Right lobe of liver (tissue), 4 donors: ENCODE results near the gene SERPINB1.

Experiments used
- POLR2A ChIP-seq: fragments of 450-650 bp; IDR thresholded peaks from one replicate; pipeline ENCODE4 v1.6.1; 2017; ENCODE audit warnings: antibody characterized with exemption, mild to moderate bottlenecking
- TF ChIP-seq, protein P1 (sequence below), 4 donors: fragments of 200-600 bp in 3 of 4; fragments of 450-650 bp in 1 of 4; IDR thresholded peaks; one replicate each; pipeline versions ENCODE4 v1.5.1 to v1.8.0; 2016 to 2022; ENCODE audit warnings: antibody characterized with exemption in 4 of 4, mild to moderate bottlenecking in 2 of 4
- donor health status: DM: no; HTN: no; CAD: no.
- donor health status: DM: no; HTN: no; CAD: no.
- donor health status: DM: no; HTN: yes; CAD: no.

GRCh38 chr6:2885967-2886735, 44.5 kb upstream of the SERPINB1 start:
- TF ChIP-seq, protein P1, sequence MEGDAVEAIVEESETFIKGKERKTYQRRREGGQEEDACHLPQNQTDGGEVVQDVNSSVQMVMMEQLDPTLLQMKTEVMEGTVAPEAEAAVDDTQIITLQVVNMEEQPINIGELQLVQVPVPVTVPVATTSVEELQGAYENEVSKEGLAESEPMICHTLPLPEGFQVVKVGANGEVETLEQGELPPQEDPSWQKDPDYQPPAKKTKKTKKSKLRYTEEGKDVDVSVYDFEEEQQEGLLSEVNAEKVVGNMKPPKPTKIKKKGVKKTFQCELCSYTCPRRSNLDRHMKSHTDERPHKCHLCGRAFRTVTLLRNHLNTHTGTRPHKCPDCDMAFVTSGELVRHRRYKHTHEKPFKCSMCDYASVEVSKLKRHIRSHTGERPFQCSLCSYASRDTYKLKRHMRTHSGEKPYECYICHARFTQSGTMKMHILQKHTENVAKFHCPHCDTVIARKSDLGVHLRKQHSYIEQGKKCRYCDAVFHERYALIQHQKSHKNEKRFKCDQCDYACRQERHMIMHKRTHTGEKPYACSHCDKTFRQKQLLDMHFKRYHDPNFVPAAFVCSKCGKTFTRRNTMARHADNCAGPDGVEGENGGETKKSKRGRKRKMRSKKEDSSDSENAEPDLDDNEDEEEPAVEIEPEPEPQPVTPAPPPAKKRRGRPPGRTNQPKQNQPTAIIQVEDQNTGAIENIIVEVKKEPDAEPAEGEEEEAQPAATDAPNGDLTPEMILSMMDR (IDR thresholded peaks at IDR 0.05): no peak
- TF ChIP-seq POLR2A: no peak
